ENCODE results near the gene NADSYN1.

Gene NADSYN1

DNA sequence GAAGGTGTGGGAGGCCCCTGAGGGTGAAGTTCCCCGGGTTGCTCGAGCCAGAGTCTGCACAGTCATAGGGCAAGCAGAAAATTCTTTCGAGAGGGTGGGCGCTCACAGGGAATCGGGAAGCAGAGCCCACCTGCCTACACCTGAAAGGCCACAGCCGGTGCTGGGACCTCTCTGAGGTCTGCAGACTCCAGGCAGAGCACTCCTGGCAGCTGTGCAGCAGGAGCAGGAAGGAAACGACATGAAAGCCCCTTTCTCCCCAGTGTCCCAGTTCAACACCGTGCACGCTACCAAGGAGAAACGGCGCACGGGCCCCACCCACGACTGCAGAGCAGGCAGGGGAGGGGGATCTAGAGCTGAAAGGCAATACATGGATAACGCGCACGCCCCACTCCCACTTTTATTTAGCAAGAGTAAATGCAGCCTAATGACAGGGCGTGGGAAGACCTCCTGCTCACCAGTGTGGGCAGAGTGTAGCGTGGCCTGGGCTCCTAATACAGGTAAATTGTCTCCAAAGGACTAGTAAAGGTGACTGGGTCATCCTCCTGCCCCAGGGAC lies 18.4 kb upstream of the NADSYN1 start:
- DNase-seq: no peak

DNA sequence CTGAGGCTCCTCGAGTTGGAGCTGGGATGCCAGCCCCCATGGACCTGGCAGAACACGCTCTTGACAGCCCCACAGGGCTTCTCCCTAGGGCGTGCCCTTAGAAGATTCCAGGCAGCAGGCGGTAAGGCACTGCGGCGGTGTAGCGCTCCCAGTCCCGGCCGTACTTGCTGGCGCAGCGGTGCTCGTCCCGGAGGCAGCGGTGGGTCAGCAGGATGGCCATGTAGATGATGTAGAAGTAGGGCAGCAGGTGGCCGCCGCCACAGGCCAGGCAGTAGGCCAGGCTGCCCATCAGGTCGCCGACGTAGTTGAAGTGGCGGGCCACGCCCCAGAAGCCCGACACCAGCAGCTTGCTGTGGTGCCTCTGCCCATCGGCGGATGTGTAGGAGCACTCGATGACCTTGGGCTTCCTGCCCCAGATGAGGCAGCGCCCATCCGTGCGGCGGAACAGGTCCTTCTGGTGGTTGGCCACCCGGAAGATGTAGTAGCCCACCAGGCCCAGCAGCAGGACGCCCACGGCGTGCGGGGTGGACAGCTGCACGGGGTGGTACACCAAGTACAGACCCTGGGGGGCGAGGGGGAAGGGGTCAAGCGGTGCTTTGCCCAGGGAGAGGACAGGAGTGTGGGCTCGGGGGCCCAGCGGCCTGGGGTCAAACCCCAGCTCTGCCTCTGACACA lies 17.6 kb upstream of the NADSYN1 start:
- no peak for DNase-seq

DNA sequence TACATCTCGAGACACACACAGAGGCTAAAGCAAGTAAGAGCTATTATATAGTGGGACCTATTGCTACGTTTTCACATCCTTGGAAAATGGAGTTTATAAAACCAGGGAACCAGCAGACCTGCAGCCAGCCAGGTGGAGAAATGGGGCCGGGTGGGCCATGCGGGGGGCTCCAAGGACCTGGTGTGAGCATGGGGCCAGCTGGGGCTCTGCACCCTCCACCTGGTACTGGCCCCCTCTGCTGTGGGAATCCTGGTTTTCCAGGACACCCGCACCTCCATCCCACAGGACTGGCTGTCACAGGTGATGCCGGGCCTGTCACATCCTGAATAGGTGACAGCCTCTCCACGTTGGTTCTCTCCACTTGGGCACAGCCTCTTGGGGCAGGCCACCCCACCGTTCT lies 16.1 kb upstream of the NADSYN1 start:
- DNase-seq: no peak

DNA sequence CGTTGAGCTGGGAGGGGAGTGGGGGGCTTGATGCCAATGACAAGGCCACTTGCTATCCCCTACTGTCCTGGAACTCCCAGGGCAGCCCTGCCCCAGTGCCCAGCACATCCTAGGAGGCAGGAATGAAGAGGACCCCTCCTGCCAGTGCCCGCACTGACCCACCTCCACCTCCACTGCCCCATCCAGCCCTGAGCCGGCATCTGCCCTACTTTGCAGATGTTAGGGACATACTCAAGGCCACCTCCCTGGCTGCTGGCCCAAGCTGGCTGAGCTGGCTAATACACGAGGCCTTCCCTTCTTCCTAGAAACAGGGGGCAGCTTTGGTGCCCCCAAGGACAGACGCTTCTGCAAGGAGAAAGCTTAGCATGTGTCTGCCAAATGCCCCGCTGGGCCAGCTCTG lies 15.6 kb upstream of the NADSYN1 start:
- DNase-seq: no peak

DNA sequence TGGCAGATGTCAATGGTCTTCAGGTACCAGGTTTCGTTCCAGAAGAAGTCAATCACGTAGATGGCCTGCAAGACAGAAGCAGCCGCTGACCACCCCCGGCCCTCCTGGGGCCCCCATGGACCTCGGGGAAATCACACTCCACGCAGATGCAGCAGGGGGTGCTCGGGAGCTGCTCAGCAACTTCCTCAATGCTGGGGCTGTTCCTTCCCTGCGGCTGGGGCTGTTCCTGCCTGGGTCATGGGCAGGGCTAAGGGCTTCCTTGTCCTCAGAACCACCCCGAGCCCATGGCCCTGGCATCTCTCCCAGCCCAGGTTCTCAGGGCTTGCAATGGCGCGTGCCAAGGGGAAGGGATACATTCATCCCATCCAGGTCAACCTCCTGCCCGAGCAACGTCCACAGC lies 15.1 kb upstream of the NADSYN1 start:
- no peak for DNase-seq

DNA sequence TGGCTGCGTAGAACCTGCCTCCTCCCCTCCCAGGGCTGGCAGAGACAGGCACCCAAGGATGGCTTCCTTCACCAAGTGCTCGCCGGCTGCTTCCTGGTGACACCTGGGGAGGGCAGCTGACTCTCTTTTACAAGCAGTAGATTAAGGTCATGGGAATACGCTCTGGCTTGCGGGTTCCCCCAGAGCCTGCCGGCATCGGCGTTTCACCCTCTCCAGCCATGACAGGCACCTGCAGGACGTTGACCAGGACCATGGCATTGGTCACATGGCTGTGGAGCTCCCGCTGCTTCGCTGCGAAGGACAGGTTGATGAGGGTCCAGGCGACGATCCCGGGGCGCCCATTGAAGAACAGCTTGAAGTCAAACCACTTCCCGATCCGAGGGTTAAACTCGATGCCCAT lies 14.4 kb upstream of the NADSYN1 start:
- DNase-seq: no peak

DNA sequence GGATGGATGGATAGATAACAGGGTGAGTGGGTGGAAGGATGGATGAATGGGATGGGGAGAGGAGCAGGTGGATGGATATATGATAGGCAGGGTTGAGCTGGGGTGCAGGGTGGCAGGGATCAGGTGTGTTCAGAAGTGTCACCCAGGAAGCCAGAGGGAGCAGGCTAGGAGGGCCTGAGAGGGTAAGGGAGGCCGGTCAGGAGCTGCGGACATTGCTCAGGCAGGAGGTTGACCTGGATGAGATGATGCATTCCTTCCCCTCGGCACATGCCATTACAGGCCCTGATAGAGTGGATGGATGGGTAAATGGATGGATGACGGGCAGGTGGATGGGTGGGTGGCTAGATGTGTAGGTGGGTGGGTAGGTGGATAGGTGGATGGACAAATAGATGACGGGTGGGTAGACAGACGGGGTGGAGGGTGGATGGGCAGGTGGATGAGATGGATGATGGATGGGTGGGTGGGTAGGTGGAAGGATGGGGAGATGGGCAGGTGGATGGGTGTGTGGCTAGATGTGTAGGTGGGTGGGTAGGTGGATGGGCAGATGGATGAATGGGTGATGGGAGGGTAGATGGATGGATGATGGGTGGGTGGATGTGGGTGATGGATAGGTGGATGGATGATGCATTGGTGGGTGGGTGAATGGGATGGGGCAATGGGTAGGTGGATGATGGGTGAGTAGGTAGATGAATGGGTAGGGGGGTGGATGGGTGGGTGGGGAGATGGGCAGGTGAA lies 12.8 kb upstream of the NADSYN1 start:
- DNase-seq: no peak

DNA sequence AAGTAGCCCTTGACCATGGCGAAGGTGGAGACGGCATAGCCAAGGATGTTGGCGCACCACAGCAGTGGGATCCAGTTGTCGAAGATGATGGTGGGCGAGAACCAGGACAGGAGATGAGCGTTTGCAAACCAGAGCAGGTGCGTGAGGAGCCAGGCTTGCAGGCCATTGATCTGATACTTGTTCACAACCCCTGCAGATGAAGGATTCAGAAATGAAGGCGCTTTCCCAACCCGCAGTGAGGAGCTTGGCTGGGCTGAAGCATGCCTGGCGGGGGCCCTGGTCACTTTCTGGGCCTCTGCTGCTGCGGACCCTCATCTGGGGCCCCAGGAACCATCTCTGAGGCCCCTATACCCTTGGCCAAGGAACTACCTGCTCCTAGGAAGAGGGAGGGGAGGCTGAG lies 11.8 kb upstream of the NADSYN1 start:
- DNase-seq: no peak

DNA sequence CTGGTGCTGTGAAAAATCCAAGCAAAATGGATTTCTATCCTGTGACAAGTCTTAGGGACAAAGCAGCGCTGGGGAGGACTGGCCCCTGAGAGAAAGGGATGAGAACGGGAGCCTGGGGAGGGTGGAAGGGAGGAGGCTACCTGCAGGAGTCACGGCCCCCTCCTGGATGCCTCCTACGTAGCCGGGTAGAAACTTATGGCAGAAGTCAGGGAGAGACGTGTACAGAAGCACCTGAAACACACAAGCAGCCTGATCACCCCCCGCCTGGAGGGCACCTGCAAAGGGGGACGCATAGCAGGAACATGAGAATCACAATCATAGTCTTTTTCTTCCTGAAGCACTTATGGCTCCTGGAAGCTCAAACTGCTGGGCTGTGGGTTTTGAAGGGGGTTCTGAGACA lies 10.9 kb upstream of the NADSYN1 start:
- no peak for DNase-seq

DNA sequence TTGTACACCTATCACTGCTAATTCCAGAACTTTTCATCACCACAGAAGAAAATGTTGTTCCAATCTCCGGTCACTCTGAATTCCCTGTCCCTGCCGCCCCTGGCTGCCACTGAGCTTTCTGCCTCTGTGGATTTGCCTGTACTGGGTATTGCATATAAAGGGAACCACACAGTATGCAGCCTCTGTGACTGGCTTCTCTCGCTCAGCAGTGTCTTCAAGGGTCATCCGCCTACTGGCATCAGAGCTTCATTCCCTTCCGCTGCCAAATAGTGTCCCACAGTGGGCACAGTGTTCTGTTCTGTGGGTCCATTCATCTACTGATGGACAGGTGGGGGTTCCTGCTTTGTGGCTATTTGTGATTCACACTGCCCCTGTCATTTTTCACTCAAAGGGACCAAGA lies 10.1 kb upstream of the NADSYN1 start:
- DNase-seq: no peak

DNA sequence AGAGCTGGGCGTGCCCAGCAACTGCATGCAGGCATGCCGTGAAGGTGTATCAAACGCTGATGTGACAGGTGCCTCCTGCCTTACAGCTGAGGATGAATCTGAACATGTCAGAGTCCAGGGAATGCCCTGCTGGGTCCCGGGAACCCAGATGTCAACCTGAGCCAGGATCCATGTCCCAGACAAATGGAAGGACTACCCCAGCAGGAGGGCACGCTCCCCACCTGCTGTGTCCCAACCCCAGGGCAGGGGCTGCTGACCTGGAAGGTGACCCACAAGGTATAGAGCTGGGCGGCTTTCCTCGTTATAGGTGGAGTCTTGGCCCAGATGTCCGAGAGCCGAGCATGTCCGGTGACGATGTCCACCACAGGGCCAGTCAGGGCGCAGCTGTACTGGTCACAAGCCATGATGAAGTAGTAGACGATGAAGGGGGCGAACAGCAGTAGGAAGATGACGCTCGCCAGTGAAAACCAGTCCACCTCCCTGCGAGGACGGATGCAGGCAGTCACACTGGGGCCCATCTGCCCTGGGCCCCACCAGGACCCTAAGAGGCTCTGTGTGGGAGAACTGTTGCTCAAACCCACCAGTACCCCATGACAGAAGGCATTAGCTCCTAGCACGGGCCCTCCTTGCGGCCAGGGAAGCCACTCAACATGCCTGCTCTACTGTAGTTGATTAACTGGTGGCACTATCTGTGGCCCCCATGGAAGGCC lies 9.1 kb upstream of the NADSYN1 start:
- no peak for DNase-seq

DNA sequence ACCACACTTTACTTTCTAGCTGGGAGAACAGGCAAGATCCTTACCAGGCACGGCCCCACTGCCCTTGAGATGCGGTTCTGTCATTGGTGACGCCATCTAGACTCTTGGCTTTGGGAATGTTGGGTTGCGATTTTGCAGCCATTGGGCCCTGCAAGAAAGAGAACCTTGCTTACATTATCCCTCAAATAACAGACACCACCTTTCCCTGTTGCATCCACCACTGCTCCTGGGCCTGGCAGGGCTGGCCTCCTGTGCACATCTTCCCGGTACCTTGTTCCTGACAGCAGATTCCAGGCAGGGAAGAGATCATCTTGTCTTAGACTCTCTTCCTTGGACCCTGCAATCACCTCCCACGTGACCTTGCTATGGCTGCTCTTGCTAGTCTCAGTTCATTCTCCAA lies 8.2 kb upstream of the NADSYN1 start:
- DNase-seq: no peak

DNA sequence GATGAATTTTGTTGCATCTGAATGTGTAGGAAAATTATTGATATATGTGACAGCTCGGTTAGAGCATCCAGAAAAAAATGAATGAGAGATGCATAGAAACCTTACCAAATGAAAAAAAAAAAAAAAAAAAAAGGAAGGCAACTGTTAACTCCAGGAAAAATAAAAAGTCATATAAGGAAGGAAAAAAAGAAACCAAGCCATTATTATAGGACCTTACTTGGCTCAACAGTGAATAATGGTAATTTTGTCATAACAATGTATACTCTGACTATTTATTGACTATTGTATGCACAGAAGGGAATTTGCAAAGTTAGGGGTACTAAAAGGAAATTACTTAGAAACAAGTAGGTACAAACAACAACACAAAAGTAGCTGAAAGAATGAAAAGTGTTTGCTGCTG lies 6.9 kb upstream of the NADSYN1 start:
- no peak for DNase-seq

DNA sequence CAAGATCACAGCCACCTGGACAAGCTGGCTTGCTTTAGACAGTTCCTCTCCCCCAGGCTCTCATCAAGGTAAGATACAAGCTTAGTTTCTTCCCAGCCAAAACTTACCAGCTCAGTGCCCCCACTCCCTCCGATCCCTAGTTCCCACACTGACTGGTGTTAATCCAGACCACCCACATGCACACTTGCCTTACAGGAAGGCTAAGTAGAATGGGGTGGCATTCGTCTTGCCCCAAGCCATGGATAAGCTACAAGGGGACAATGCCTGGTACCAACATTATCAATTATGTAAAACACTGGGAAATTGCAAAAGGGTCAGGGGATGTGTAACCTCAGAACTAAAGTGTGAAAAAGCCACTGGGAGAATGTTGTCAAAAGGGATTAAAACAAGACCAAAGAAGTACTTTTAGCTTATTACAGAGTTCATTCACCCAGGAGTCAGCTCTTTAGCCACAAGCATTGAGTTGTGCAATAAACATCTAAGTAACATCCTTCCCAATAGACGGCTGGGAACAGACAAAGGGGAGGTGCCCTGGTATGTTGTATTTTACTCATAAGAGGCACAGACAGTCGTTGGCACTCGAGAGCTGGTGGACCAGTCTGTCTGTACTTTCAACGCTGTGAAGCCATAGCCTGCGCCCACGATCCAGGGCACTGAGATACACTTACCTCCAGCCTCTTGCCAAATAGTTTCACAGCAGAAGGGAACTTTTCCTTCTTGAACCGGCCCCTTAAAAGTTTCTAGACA lies 5.9 kb upstream of the NADSYN1 start:
- DNase-seq: no peak

DNA sequence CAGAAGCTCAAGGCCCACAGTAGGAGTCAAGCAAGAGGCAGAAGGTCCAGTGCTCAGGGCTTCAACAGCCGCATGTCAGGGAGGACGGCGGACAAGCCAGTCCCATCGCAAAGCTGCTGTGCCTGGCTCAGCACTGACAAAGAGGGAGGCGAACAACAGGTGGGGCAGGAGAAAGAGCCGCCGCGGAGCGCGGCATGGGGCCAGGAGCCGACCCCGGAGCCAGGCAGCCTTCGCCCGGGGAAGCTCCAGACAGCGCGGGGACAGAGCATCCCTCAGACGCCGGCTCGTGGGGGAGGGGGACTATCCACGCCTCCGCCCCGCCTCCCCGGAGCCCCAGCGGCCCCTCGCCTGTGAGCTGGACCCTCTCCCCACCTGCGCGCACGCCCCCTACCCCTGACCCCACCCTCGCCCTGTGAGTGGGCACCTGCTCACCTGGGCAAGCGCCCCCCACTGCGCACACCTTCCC lies 5.2 kb upstream of the NADSYN1 start:
- DNase-seq: peak in 3 of 4 experiments; percentile 34 to 41 (median 35)

DNA sequence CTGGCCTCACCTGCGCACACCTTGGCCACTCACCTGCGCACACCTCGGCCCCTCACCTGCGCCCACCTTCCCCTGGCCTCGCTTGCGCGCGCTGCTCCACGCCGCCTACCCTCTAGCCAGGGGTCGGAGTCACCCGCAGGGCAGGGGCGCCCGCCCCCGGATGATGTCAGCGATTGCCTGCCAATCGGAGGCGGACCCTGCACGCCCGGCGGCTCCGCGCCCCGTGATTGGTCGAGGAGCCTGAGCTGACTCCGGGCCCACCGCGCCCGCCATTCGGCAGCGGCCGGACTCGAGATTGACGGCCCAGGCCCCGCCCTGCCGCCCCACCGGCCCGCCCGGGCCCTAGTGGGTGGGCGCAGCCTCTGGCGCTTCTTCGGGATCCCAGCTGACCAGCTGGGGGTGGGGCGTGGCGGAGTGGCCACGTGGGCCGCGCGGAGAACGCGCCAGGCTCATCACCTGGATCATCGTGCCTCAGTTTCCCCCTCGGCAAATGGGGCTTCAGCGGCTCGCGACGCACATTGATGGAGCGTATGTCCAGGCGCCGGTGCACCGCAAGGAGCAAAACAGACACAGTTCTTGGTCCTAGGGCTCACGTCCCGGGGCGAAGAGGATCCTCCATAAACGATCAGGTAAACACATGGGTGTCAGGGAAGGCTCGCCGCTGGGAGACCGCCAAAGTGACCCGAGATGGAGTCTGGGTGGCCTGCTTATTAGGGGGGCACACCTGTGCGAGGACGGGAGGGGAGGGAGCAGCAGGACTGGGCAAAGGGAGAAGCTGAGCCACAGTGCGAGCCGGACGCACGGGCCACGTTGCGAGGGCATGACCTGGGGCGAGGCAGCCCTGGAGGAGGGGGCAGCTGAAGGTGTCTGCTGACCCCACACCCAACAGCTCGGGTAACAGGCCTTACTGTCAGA lies 4.5 kb upstream of the NADSYN1 start, which contains the start of gene DHCR7:
TSS of gene DHCR7 (minus strand) at position 137 of the 915 bp plus-strand sequence. CDS start 3,441 bp downstream, outside the sequence.
- peak; percentile 75 to 90 (median 76) for DNase-seq

DNA sequence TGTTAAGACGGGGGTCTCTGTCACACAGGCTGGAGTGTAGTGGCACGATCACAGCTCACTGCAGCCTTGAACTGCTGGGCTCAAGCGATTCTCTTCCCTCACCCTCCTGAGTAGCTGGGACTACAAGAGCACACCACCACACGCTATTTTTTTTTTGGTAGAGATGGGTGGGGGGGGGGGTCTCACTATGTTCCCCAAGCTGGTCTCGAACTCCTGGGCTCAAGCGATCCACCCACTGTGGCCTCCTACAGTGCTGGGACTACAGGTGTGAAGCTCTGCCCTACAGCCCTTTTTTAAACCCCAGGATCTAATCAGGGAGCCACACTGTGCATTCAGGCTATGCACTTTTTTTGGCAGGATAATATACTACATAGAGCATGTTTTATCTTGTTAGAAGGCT lies 3.4 kb upstream of the NADSYN1 start:
- DNase-seq: no peak

DNA sequence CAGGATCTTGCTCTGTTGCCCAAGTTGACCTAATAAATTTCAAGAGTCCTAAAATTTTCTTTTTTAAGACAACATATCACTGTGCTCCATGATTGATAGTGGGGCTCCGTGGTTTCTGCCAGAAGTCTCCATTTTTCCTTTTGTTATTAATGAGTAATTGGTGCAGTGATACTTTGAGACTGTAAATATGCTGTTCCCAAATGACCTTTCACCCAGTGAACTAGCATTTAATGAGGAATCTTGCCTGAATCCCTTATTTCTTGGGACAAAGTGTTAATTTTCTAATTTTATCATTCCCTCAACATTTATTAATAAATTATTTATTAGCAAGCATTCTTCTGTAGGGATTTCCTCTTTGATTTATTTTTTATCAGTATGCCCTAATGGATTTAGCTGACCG lies 2.5 kb upstream of the NADSYN1 start:
- DNase-seq: no peak

DNA sequence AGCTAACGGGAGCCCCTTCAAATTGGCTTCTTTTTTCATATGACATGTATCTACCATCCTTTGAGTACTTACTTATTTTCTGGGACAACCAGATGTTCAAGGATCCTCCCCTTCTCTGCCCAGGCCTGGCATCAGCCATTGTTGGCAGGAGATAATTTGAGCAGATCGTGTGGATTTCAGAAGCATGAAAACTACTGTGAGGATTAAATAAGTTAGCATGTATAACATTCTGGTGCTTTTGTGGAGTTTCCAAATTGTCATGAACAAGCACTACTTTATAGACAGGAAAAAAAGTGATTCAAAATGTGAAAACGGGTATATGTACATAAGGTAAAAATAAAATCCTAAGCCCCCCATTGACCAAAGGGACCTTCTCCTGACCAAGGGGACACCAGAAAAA lies 2.1 kb upstream of the NADSYN1 start:
- DNase-seq: no peak

DNA sequence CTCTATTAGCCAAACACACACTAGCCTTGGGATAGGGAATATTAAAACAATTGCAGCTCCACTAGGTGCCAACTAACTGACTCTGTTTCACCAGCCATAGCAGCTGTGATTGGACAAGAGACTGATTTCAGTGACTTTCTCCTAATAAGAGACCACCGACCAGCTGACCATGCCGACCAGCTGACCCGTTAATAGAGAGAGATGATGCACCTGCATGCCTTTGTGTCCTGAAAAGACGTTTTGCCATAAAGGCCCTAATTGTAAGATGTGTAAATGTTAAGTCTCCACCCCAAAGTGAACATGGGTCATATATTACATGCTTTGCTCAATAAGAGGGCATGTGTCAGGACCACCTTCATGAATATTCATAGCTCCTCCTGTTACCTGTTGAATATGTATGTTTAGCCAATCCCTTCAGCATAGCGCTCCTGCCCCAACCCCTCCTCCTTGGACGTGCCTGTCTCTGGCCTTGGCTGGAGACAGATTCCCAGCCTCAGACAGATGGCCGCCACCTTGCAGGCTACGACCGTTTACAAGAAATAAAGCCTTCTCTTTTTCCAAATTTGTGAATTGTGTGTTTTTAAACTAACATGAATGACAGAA lies 1.3 kb upstream of the NADSYN1 start:
- no peak for DNase-seq
